A549 (cell line): ENCODE measurements around the gene ANP32D.

Experiments
- CHD2 ChIP-seq: fragments of 150-350 bp; IDR thresholded peaks from 2 replicates; pipeline ENCODE4 v1.6.1; 2014; ENCODE audit warnings: low read length; ENCODE audit not compliant: partially characterized antibody
- CTCF ChIP-seq: fragments of >200 bp; sonication (Bioruptor Twin); formaldehyde crosslinking; IDR thresholded peaks from 3 replicates; pipeline ENCODE4 v1.5.1; 2016
- HOXA7 ChIP-seq: fragments of 250-450 bp; sonication (Bioruptor Pico); IDR thresholded peaks from 2 replicates; pipeline ENCODE4 v1.5.0; 2020; ENCODE audit warnings: mild to moderate bottlenecking, moderate library complexity
- JUN ChIP-seq, 2 experiments: fragments of >200 bp; sonication (Bioruptor Twin); formaldehyde crosslinking; IDR thresholded peaks; 2 replicates in 1 of 2; 3 replicates in 1 of 2; pipeline ENCODE4 v1.6.1; 2016 to 2017
- MAFK ChIP-seq: fragments of 450-650 bp; IDR thresholded peaks from 2 replicates; pipeline ENCODE4 v1.6.1; 2014; ENCODE audit not compliant: partially characterized antibody
- NR3C1 ChIP-seq: fragments of >200 bp; sonication (Bioruptor Twin); formaldehyde crosslinking; IDR thresholded peaks from 3 replicates; pipeline ENCODE4 v1.6.1; 2017
- PBX3 ChIP-seq: IDR thresholded peaks from 2 replicates; pipeline ENCODE4 v1.6.1; 2012
- POLR2A ChIP-seq: IDR thresholded peaks from 2 replicates; pipeline ENCODE4 v1.6.1; 2012; ENCODE audit warnings: mild to moderate bottlenecking, low read length
- RAD21 ChIP-seq, 2 experiments: fragments of >200 bp in 1 of 2; sonication (Bioruptor Twin) in 1 of 2; formaldehyde crosslinking in 1 of 2; IDR thresholded peaks in 1 of 2; conservative IDR thresholded peaks in 1 of 2; 2 replicates in 1 of 2; 3 replicates in 1 of 2; pipeline ENCODE4 v1.6.1; 2012 to 2018; ENCODE audit warnings: inconsistent platforms in 1 of 2
- REST ChIP-seq: fragments of 200-600 bp; sonication (generic); IDR thresholded peaks from 2 replicates; pipeline ENCODE4 v1.6.1; 2016; ENCODE audit warnings: antibody characterized with exemption, mild to moderate bottlenecking, moderate library complexity
- SMC3 ChIP-seq: fragments of >200 bp; sonication (Bioruptor Twin); formaldehyde crosslinking; IDR thresholded peaks from 3 replicates; pipeline ENCODE4 v1.6.1; 2018; ENCODE audit warnings: inconsistent platforms
- TP53 ChIP-seq: fragments of 250-450 bp; sonication (Bioruptor Pico); IDR thresholded peaks from 2 replicates; pipeline ENCODE4 v1.5.0; 2021; ENCODE audit warnings: mild to moderate bottlenecking, moderate library complexity
- USF2 ChIP-seq: fragments of 450-650 bp; IDR thresholded peaks from 2 replicates; pipeline ENCODE4 v1.6.1; 2014; ENCODE audit warnings: antibody characterized with exemption
- ZC3H11A ChIP-seq: fragments of 450-650 bp; IDR thresholded peaks from 2 replicates; pipeline ENCODE4 v1.6.1; 2014; ENCODE audit warnings: antibody characterized with exemption, mild to moderate bottlenecking

- no peak for TF ChIP-seq CTCF
- TF ChIP-seq REST, result no peak
- no peak for TF ChIP-seq ZC3H11A
- TF ChIP-seq RAD21 (conservative IDR thresholded peaks at IDR 0.05 in 1 of 2, IDR thresholded peaks at IDR 0.05 in 1 of 2), result no peak
- no peak for TF ChIP-seq JUN (IDR thresholded peaks at IDR 0.05)
- no peak for TF ChIP-seq POLR2A
- TF ChIP-seq TP53, result no peak
- TF ChIP-seq HOXA7 (CRISPR knock-in tag), result no peak
- TF ChIP-seq CHD2, result no peak
- TF ChIP-seq PBX3, result no peak
- TF ChIP-seq SMC3, result no peak
- no peak for TF ChIP-seq USF2
- TF ChIP-seq NR3C1, result no peak
- no peak for TF ChIP-seq MAFK
These were observed 21.0 kb upstream of the ANP32D start for GRCh38 chr12:48451372-48451771.
